ENCODE data around the gene PELI2. TPM values are rescaled to one million over a fixed set of nuclear protein-coding genes. Genes with fewer than 3 reads are reported as not detected.
A peak's percentile ranks its signal among the peaks of the same experiment; 100 is the strongest.

PELI2 gene
- total and polyA plus RNA-seq, 2 of the 4 experiments (the other 2 are of a cell fraction): 6.0 to 36.7 TPM

- peaks cover 4% of the 10 kb centered on the region; the same call in 1 of the 2 replicates for H3K9me1 ChIP-seq (ENCODE audit: insufficient read depth, low read length)
- POLR2A ChIA-PET (ENCODE audit: unreplicated experiment): no interaction called here
- dilution Hi-C loops (cut with HindIII; ENCODE audit: low sequenced_read_pairs, unreplicated experiment) (no loop called here), in situ Hi-C loops (cut with MboI; ENCODE audit: low sequenced_read_pairs) (no loop called here), intact Hi-C loops (cut with micrococcal nuclease) (loop anchor here (10.0 kb wide), 1 partner anchor 574 kb away; no protein-coding TSS in a partner anchor)
- no peak overlapping the region for H3K4me3 ChIP-seq (ENCODE audit: insufficient read depth, low read depth, low read length)
- H3K27ac ChIP-seq (ENCODE audit: insufficient read depth, low read length): no peak overlapping the region
- H3K4ac ChIP-seq (ENCODE audit: low read depth, low read length): no peak overlapping the region
- H3K56ac ChIP-seq (ENCODE audit: extremely low read depth, insufficient read depth, low read length): no peak overlapping the region
- no peak overlapping the region for H4K8ac ChIP-seq (ENCODE audit: low read depth in 2 of 2, low read length in 2 of 2)
- no peak overlapping the region for H3K9ac ChIP-seq (ENCODE audit: low read depth, low read length)
- no peak overlapping the region for H3K18ac ChIP-seq (ENCODE audit: low read depth, low read length)
- H3K14ac ChIP-seq (replicated peaks; ENCODE audit: low read depth, low read length): no peak overlapping the region
- H3K79me1 ChIP-seq (ENCODE audit: low read depth in 1 of 2, low read length in 2 of 2): peaks cover 3 to 14% of the 10 kb centered on the region in 2 experiments; a peak in 3 of 4 replicates
- BruUV-seq (replicated peaks): no TSS peak
- H3K27me3 ChIP-seq (ENCODE audit: control insufficient read depth, insufficient read depth, low read length): no peaks in the 10 kb centered on the region
- H2BK15ac ChIP-seq (ENCODE audit: low read depth, low read length): no peak overlapping the region
- no peak overlapping the region for H2AK9ac ChIP-seq (replicated peaks; ENCODE audit: low read depth, low read length, poor library complexity)
- TF ChIP-seq FOS (IDR thresholded peaks at IDR 0.05; ENCODE audit: low read depth, low read length) (no peak), CHD1 (IDR thresholded peaks at IDR 0.05; ENCODE audit: low read depth, low read length) (no peak), MXI1 (IDR thresholded peaks at IDR 0.05; ENCODE audit: borderline replicate concordance, low read depth, low read length) (no peak), BHLHE40 (IDR thresholded peaks at IDR 0.05; ENCODE audit: low read depth, low read length) (no peak), POLR2A (IDR thresholded peaks at IDR 0.05; ENCODE audit: low read depth, low read length) (no peak), NFE2L2 (IDR thresholded peaks at IDR 0.05; ENCODE audit: low read depth, low read length) (no peak), RFX5 (IDR thresholded peaks at IDR 0.05; ENCODE audit: low read depth, low read length) (no peak), RAD21 (IDR thresholded peaks at IDR 0.05; ENCODE audit: low read length) (no peak), RCOR1 (IDR thresholded peaks at IDR 0.05; ENCODE audit: insufficient replicate concordance, low read length) (no peak), MAFK (IDR thresholded peaks at IDR 0.05; ENCODE audit: low read depth, low read length) (no peak), MAZ (IDR thresholded peaks at IDR 0.05; ENCODE audit: borderline replicate concordance, low read depth, low read length) (no peak), USF2 (IDR thresholded peaks at IDR 0.05; ENCODE audit: low read depth, low read length) (no peak), CTCF (conservative IDR thresholded peaks at IDR 0.05; ENCODE audit: low read depth, low read length) (no peak), SMC3 (IDR thresholded peaks at IDR 0.05; ENCODE audit: low read depth, low read length) (no peak), CEBPB (IDR thresholded peaks at IDR 0.05; ENCODE audit: low read depth, low read length) (no peak)
- TF ChIP-seq, protein P1, sequence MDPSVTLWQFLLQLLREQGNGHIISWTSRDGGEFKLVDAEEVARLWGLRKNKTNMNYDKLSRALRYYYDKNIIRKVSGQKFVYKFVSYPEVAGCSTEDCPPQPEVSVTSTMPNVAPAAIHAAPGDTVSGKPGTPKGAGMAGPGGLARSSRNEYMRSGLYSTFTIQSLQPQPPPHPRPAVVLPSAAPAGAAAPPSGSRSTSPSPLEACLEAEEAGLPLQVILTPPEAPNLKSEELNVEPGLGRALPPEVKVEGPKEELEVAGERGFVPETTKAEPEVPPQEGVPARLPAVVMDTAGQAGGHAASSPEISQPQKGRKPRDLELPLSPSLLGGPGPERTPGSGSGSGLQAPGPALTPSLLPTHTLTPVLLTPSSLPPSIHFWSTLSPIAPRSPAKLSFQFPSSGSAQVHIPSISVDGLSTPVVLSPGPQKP (IDR thresholded peaks at IDR 0.05; ENCODE audit: borderline replicate concordance, low read depth, low read length): no peak
- H2BK20ac ChIP-seq (ENCODE audit: low read depth, low read length): no peak overlapping the region
- peak overlapping the region; percentile 39 for H2BK5ac ChIP-seq (ENCODE audit: low read depth, low read length, poor library complexity, severe bottlenecking)
- H3K36me3 ChIP-seq (ENCODE audit: control insufficient read depth, insufficient read depth, low read length): no peaks in the 10 kb centered on the region
- H4K20me1 ChIP-seq (ENCODE audit: insufficient read depth, low read length): no peaks in the 10 kb centered on the region
- CTCF ChIA-PET: interaction anchor here (1.1 kb wide), 1 partner anchor 36 kb away, joined by 4 read pairs; no protein-coding TSS in a partner anchor
- ATAC-seq (ENCODE audit: low read depth): peak; percentile 68
- no peak overlapping the region for H2AFZ ChIP-seq (replicated peaks; ENCODE audit: low read length, poor library complexity)
- H2AK5ac ChIP-seq (ENCODE audit: low read depth, low read length): no peak overlapping the region
- no peak overlapping the region for H2BK120ac ChIP-seq (ENCODE audit: low read depth, low read length)
- no peak for DNase-seq
- H4K91ac ChIP-seq (ENCODE audit: insufficient read depth, low read depth, low read length): no peak overlapping the region
- no peak overlapping the region for H3K23ac ChIP-seq (ENCODE audit: low read depth, low read length)
- no peaks in the 10 kb centered on the region for H3K9me3 ChIP-seq (ENCODE audit: control insufficient read depth, insufficient read depth, low read length)
- H3K4me1 ChIP-seq (ENCODE audit: control insufficient read depth, insufficient read depth, low read length): peaks cover 7% of the 10 kb centered on the region
- no peak overlapping the region for H3K4me2 ChIP-seq (ENCODE audit: low read depth, low read length)
- no CpG with 5 or more reads among the region's 1 CpG for WGBS, 2 experiments (ENCODE audit: extremely low coverage in 2 of 2, insufficient read length in 1 of 2)
- no peak overlapping the region for H4K5ac ChIP-seq (ENCODE audit: low read depth, low read length)
Measured at GRCh38 chr14:56278383-56278782, 160.2 kb downstream of the PELI2 start.
